Endothelial cell of umbilical vein (primary cell): ENCODE measurements around the gene TRIM62. TPM values are rescaled to one million over a fixed set of nuclear protein-coding genes. Genes with fewer than 3 reads are reported as not detected.

Experiments used
- BruUV-seq: library from RNA; stranded (reverse); fragments of 400-500 nt; replicated peaks from 2 replicates; lab custom pipeline; 2021; lab: Mats Ljungman, UMichigan
- CTCF ChIA-PET: fragments of 300-600, 350-600 bp; sonication (Branson Sonifier 250); formaldehyde crosslinking; loops from one replicate; lab custom pipeline; 2021; ENCODE audit warnings: antibody characterized with exemption, inconsistent platforms; lab: Charles Lee
- POLR2A ChIA-PET: fragments of 300-600, 350-600 bp; sonication (Branson Sonifier 250); formaldehyde crosslinking; loops from one replicate; lab custom pipeline; 2021; ENCODE audit warnings: antibody characterized with exemption, inconsistent platforms; lab: Charles Lee
- DNase-seq: peaks from one replicate; pipeline ENCODE4 v3.0.0-alpha.2; 2011; ENCODE audit warnings: low read depth, low spot score
- FAIRE-seq: peaks from 2 replicates; lab custom pipeline; 2011; peaks lifted over from hg19 to GRCh38; lab: Jason Lieb, UNC
- H2AFZ ChIP-seq: 2 replicates; pipeline ENCODE4 v1.6.0; 2012; ENCODE audit warnings: low read depth, low read length, control low read depth, inconsistent platforms
- H3K27ac ChIP-seq: 2 replicates; pipeline ENCODE4 v1.5.1; 2011; ENCODE audit warnings: low read depth, mild to moderate bottlenecking, control low read depth, low read length, moderate library complexity; ENCODE audit not compliant: insufficient read depth
- H3K27me3 ChIP-seq, 2 experiments: 2 replicates each; pipeline versions ENCODE4 v1.6.0 to v1.6.1; 2011; ENCODE audit warnings: low read length in 2 of 2, mixed read lengths in 1 of 2; ENCODE audit not compliant: control insufficient read depth in 2 of 2, insufficient read depth in 2 of 2
- H3K36me3 ChIP-seq, 2 experiments: 2 replicates in 1 of 2; 3 replicates in 1 of 2; pipeline ENCODE4 v1.5.1; 2011; ENCODE audit warnings: low read length in 2 of 2, mild to moderate bottlenecking in 1 of 2, moderate library complexity in 1 of 2; ENCODE audit not compliant: control insufficient read depth in 2 of 2, insufficient read depth in 2 of 2; ENCODE audit errors: extremely low read depth in 1 of 2
- H3K4me1 ChIP-seq: 3 replicates; pipeline ENCODE4 v1.5.1; 2011; ENCODE audit warnings: mild to moderate bottlenecking, low read length; ENCODE audit not compliant: control insufficient read depth, insufficient read depth; ENCODE audit errors: extremely low read depth
- H3K4me2 ChIP-seq: 2 replicates; pipeline ENCODE4 v1.6.1; 2011; ENCODE audit warnings: low read length, control low read depth, mixed read lengths; ENCODE audit not compliant: insufficient read depth
- H3K4me3 ChIP-seq, 3 experiments: fragments of 200-600 bp in 1 of 3; sonication (generic), shearing (Covaris generic) in 1 of 3; replicated peaks in 1 of 3; 2 replicates each; pipeline ENCODE4 v1.5.1; 2011 to 2016; ENCODE audit warnings: control low read depth in 3 of 3, low read length in 3 of 3, mild to moderate bottlenecking in 2 of 3, inconsistent platforms in 1 of 3, low read depth in 1 of 3, moderate library complexity in 1 of 3; ENCODE audit not compliant: insufficient read depth in 1 of 3
- H3K79me2 ChIP-seq: 2 replicates; pipeline ENCODE4 v1.6.0; 2012; ENCODE audit warnings: low read length, inconsistent platforms; ENCODE audit not compliant: control insufficient read depth, insufficient read depth
- H3K9ac ChIP-seq: replicated peaks from 2 replicates; pipeline ENCODE3; 2011; ENCODE audit warnings: low read length, control low read depth; ENCODE audit not compliant: insufficient read depth; ENCODE audit errors: extremely low read depth
- H3K9me1 ChIP-seq: replicated peaks from 3 replicates; pipeline ENCODE4 v1.6.0; 2011; ENCODE audit warnings: mild to moderate bottlenecking, low read length; ENCODE audit not compliant: control insufficient read depth, insufficient read depth; ENCODE audit errors: extremely low read depth
- H3K9me3 ChIP-seq: replicated peaks from 2 replicates; pipeline ENCODE4 v1.5.1; 2012; ENCODE audit warnings: low read length, inconsistent platforms; ENCODE audit not compliant: control insufficient read depth, insufficient read depth
- H4K20me1 ChIP-seq: replicated peaks from 2 replicates; pipeline ENCODE3; 2011; ENCODE audit warnings: mild to moderate bottlenecking, low read length; ENCODE audit not compliant: control insufficient read depth, insufficient read depth; ENCODE audit errors: extremely low read depth
- CTCF ChIP-seq, 2 donors: IDR thresholded peaks; 1 replicate in 1 of 2; 2 replicates in 1 of 2; pipeline ENCODE4 v1.5.1; 2011; ENCODE audit warnings: low read length in 2 of 2, mild to moderate bottlenecking in 2 of 2, moderate library complexity in 2 of 2, control low read depth in 1 of 2, inconsistent platforms in 1 of 2, low read depth in 1 of 2; ENCODE audit not compliant: insufficient read depth in 1 of 2; ENCODE audit errors: extremely low read depth in 1 of 2
- EZH2 ChIP-seq: IDR thresholded peaks from 2 replicates; pipeline ENCODE4 v1.6.1; 2012; ENCODE audit warnings: borderline replicate concordance, low read depth, mild to moderate bottlenecking, moderate library complexity, low read length, inconsistent platforms; ENCODE audit not compliant: severe bottlenecking
- FOS ChIP-seq: IDR thresholded peaks from 2 replicates; pipeline ENCODE4 v1.6.1; 2011; ENCODE audit warnings: mild to moderate bottlenecking, low read length, moderate library complexity, borderline replicate concordance; ENCODE audit not compliant: insufficient read depth
- GATA2 ChIP-seq: IDR thresholded peaks from 2 replicates; pipeline ENCODE4 v1.7.0; 2011; ENCODE audit warnings: low read depth, mild to moderate bottlenecking, moderate library complexity, mixed read lengths, low read length; ENCODE audit not compliant: insufficient read length, insufficient read depth
- JUN ChIP-seq: IDR thresholded peaks from 2 replicates; pipeline ENCODE4 v1.6.1; 2011; ENCODE audit warnings: borderline replicate concordance, low read depth; ENCODE audit not compliant: insufficient read length, insufficient read depth
- MAX ChIP-seq: IDR thresholded peaks from 2 replicates; pipeline ENCODE4 v1.6.1; 2011; ENCODE audit not compliant: insufficient read depth, insufficient read length
- MYC ChIP-seq: IDR thresholded peaks from one replicate; pipeline ENCODE4 v1.6.1; 2011; ENCODE audit warnings: mild to moderate bottlenecking, low read depth, low read length
- POLR2A ChIP-seq: IDR thresholded peaks from 2 replicates; pipeline ENCODE4 v1.6.1; 2012; ENCODE audit warnings: low read depth, mild to moderate bottlenecking, control low read depth, low read length
- POLR2AphosphoS5 ChIP-seq: IDR thresholded peaks from 2 replicates; pipeline ENCODE4 v1.6.1; 2012; ENCODE audit warnings: low read depth, mild to moderate bottlenecking, control low read depth, low read length, moderate library complexity; ENCODE audit not compliant: insufficient read depth
- dilution Hi-C: fragments of 300-500 bp; cut with MboI; formaldehyde crosslinking; loops from one replicate; pipeline ENCODE4 v1.15.0; 2019; ENCODE audit warnings: low sequenced_read_pairs; ENCODE audit not compliant: extremely low pct_ligation_motif_present
- intact Hi-C: fragments of 100-400 bp; cut with micrococcal nuclease; formaldehyde crosslinking; loops from one replicate; pipeline ENCODE4 v1.10.0; 2022
- polyA plus RNA-seq, 4 experiments: library from polyadenylated mRNA; depleted of rRNA in 3 of 4; stranded (reverse) in 3 of 4; unstranded in 1 of 4; fragments of >200 nt; gene quantifications; 2 replicates each; pipeline versions ENCODE4 v1.2.1 to v1.2.3, GENCODE V29; 2011 to 2012; ENCODE audit warnings: missing spikeins in 1 of 4
- total RNA-seq: library from RNA; stranded (reverse); gene quantifications from 2 replicates; pipeline ENCODE4 v1.2.3, GENCODE V29; 2021

Gene TRIM62
- total and polyA plus RNA-seq, 2 donors (not counting 3 experiments of a cell fraction or from before 2014, with no cell fraction given) = 8.3 to 9.3 TPM

- Histone ChIP-seq H3K4me2 (no peak overlapping the region), H3K4me1 (no peaks in the 10 kb centered on the region), H3K79me2 (no peaks in the 10 kb centered on the region), H3K27me3 (peaks cover 0 to 2% of the 10 kb centered on the region in 2 experiments), H2AFZ (no peak overlapping the region), H3K9ac (no peak overlapping the region), H3K9me3 (no peaks in the 10 kb centered on the region), H3K4me3 (no peak overlapping the region), H4K20me1 (no peaks in the 10 kb centered on the region), H3K27ac (no peak overlapping the region), H3K9me1 (no peaks in the 10 kb centered on the region), H3K36me3 (peaks cover 0 to 12% of the 10 kb centered on the region in 2 experiments)
- TF ChIP-seq POLR2A = no peak
- no peak for TF ChIP-seq GATA2
- no peak for TF ChIP-seq MAX
- TF ChIP-seq EZH2 = no peak
- no peak for TF ChIP-seq POLR2AphosphoS5
- no peak for TF ChIP-seq CTCF (IDR thresholded peaks at IDR 0.05; ENCODE audit: extremely low read depth in 1 of 2, insufficient read depth in 1 of 2, low read depth in 1 of 2, low read length in 2 of 2)
- no peak for TF ChIP-seq MYC
- TF ChIP-seq FOS = no peak
- no peak for TF ChIP-seq JUN
- no peak for DNase-seq
- FAIRE-seq = no peak
- intact Hi-C loops = no loop called here
- POLR2A ChIA-PET = no interaction called here
- CTCF ChIA-PET = interaction anchor here (0.8 kb wide), 1 partner anchor 14 kb away, joined by 3 read pairs; no protein-coding TSS in a partner anchor
- no TSS peak for BruUV-seq
- dilution Hi-C loops = no loop called here
Measured at GRCh38 chr1:33141216-33141615, 40.6 kb downstream of the TRIM62 start.
